ENCODE results near the gene IMMP2L. TPM values are rescaled to one million over a fixed set of nuclear protein-coding genes. Genes with fewer than 3 reads are reported as not detected.

IMMP2L gene
- total and polyA plus RNA-seq, 2 of the 8 experiments (the other 6 are each of a cell fraction or from before 2014, with no cell fraction given), result 2.3 to 10.1 TPM

- Histone ChIP-seq H3K9ac (replicated peaks in 1 of 4; ENCODE audit: extremely low read depth in 1 of 4, low read depth in 3 of 4, low read length in 3 of 4) (no peak overlapping the region), H2BK15ac (ENCODE audit: low read length) (no peak overlapping the region), H4K91ac (replicated peaks; ENCODE audit: insufficient read length, low read length) (no peak overlapping the region), H2AK5ac (ENCODE audit: low read depth, low read length) (no peak overlapping the region), H3K23ac (ENCODE audit: insufficient read length) (no peak overlapping the region), H4K20me1 (replicated peaks in 1 of 2; ENCODE audit: control insufficient read depth in 1 of 2, insufficient read depth in 2 of 2, low read length in 2 of 2) (no peaks in the 10 kb centered on the region), H3K18ac (ENCODE audit: extremely low read depth, low read length) (no peak overlapping the region), H2BK120ac (replicated peaks; ENCODE audit: low read depth, low read length) (no peak overlapping the region), H3K27me3 (replicated peaks in 1 of 4; ENCODE audit: control insufficient read depth in 3 of 4, extremely low read depth in 1 of 4, insufficient read depth in 3 of 4, low read length in 3 of 4) (no peaks in the 10 kb centered on the region), H3K79me2 (ENCODE audit: control insufficient read depth in 1 of 2, insufficient read depth in 2 of 2, low read length in 2 of 2) (no peaks in the 10 kb centered on the region), H4K5ac (ENCODE audit: insufficient read length, low read depth, low read length) (no peak overlapping the region), H3K23me2 (ENCODE audit: low read depth, low read length) (no peaks in the 10 kb centered on the region; the same call in 1 of the 2 replicates), H3K4me2 (ENCODE audit: insufficient read depth in 1 of 2, low read depth in 2 of 2, low read length in 2 of 2) (no peak overlapping the region), H2BK12ac (ENCODE audit: low read depth, low read length) (no peak overlapping the region), H2BK5ac (ENCODE audit: low read depth, low read length) (no peak overlapping the region), H3K36me3 (ENCODE audit: control insufficient read depth in 2 of 4, insufficient read depth in 4 of 4, low read length in 3 of 4) (no peaks in the 10 kb centered on the region), H2BK20ac (ENCODE audit: low read length) (no peak overlapping the region), H3K79me1 (ENCODE audit: low read depth, low read length) (no peaks in the 10 kb centered on the region), H3K56ac (replicated peaks; ENCODE audit: insufficient read length, low read depth, low read length) (no peak overlapping the region), H3K4ac (replicated peaks; ENCODE audit: insufficient read length, low read depth, low read length) (no peak overlapping the region), H3K4me3 (ENCODE audit: extremely low read depth in 1 of 4, insufficient read depth in 2 of 4, low read depth in 3 of 4, low read length in 4 of 4) (no peak overlapping the region), H3K4me1 (replicated peaks in 1 of 4; ENCODE audit: control insufficient read depth in 3 of 4, insufficient read depth in 4 of 4, low read length in 3 of 4) (no peaks in the 10 kb centered on the region), H3K9me3 (ENCODE audit: insufficient read depth in 2 of 2, low read depth in 1 of 2, low read length in 1 of 2) (no peaks in the 10 kb centered on the region), H2AFZ (ENCODE audit: low read length) (no peak overlapping the region), H4K8ac (ENCODE audit: extremely low read depth, insufficient read depth, low read length) (no peak overlapping the region), H3K14ac (ENCODE audit: insufficient read length) (no peak overlapping the region), H3K27ac (ENCODE audit: low read depth, low read length) (no peak overlapping the region)
- no peak for FAIRE-seq
- no peak for DNase-seq (ENCODE audit: low read depth in 1 of 2, low spot score in 2 of 2)
- TF ChIP-seq CHD1 (IDR thresholded peaks at IDR 0.05; ENCODE audit: low read depth, low read length) (no peak), TAF1 (IDR thresholded peaks at IDR 0.05; ENCODE audit: low read depth, low read length) (no peak), ATF3 (IDR thresholded peaks at IDR 0.05; ENCODE audit: insufficient read depth, low read depth, low read length) (no peak), SUZ12 (IDR thresholded peaks at IDR 0.05; ENCODE audit: low read length) (no peak), JUN (IDR thresholded peaks at IDR 0.05; ENCODE audit: low read depth, low read length) (no peak), TAF7 (optimal IDR thresholded peaks at IDR 0.05; ENCODE audit: borderline replicate concordance, low read depth, low read length) (no peak), SIRT6 (IDR thresholded peaks at IDR 0.05; ENCODE audit: low read length) (no peak), SIN3A (conservative IDR thresholded peaks at IDR 0.05 in 1 of 2, IDR thresholded peaks at IDR 0.05 in 1 of 2; ENCODE audit: low read depth in 1 of 2, low read length in 2 of 2) (no peak), SP4 (IDR thresholded peaks at IDR 0.05; ENCODE audit: low read length) (no peak)
- ChIA-PET POLR2A (ENCODE audit: partially characterized antibody) (no interaction called here), CTCF (ENCODE audit: partially characterized antibody) (interaction anchor here (0.7 to 1.1 kb wide), 2 partner anchors 9 to 18 kb away, joined by 3 read pairs; no protein-coding TSS in a partner anchor)
- WGBS, 2 experiments (ENCODE audit: extremely low coverage in 1 of 2, insufficient coverage in 1 of 2, insufficient read length in 1 of 2, insufficient replicate concordance in 2 of 2, low coverage in 1 of 2, low lambda C conversion rate in 2 of 2, missing lambda C conversion rate in 1 of 2), result 88% methylated on average over 4 of the region's 4 CpGs; no CpG with 5 or more reads in 1 of the 2 experiments
Measured at GRCh38 chr7:111010798-111011197, 551.5 kb downstream of the IMMP2L start.

Data from H1 (cell line).